Activated naive CD4-positive, alpha-beta T cell treated with anti-CD3 and anti-CD28 coated beads for 36 hours (primary cell): Measurements from ENCODE around the gene KPNA4. TPM values are rescaled to one million over a fixed set of nuclear protein-coding genes. Genes with fewer than 3 reads are reported as not detected.
A peak's percentile ranks its signal among the peaks of the same experiment; 100 is the strongest.
"Not testable (repeated sequence)": the region's sequence is repeated elsewhere in the genome, so short reads cannot be mapped to it uniquely, and the experiment has no call there.

Experiments
- CTCF ChIA-PET: fragments of 350-600 bp; sonication (Branson Sonifier 250); formaldehyde crosslinking; loops from one replicate; lab custom pipeline; 2021; ENCODE audit warnings: antibody characterized with exemption; lab: Charles Lee
- DNase-seq: peaks from one replicate; pipeline ENCODE4 v3.0.0-alpha.2; 2020
- H3K27ac Mint-ChIP-seq: one replicate; pipeline ENCODE4 v1.8.0; 2021; ENCODE audit warnings: mild to moderate bottlenecking, mixed read lengths
- H3K27me3 Mint-ChIP-seq: one replicate; pipeline ENCODE4 v1.8.0; 2021; ENCODE audit warnings: low read depth, mixed read lengths
- H3K36me3 Mint-ChIP-seq: one replicate; pipeline ENCODE4 v1.8.0; 2021; ENCODE audit warnings: low read depth, mixed read lengths
- H3K4me1 Mint-ChIP-seq: one replicate; pipeline ENCODE4 v1.8.0; 2021; ENCODE audit warnings: low read depth, mixed read lengths
- H3K4me3 Mint-ChIP-seq: one replicate; pipeline ENCODE4 v1.8.0; 2021; ENCODE audit warnings: mild to moderate bottlenecking, moderate library complexity, mixed read lengths
- H3K9me3 Mint-ChIP-seq: one replicate; pipeline ENCODE4 v1.8.0; 2021; ENCODE audit warnings: mixed read lengths
- intact Hi-C: fragments of 100-400 bp; cut with micrococcal nuclease; formaldehyde crosslinking; loops from one replicate; pipeline ENCODE4 v1.15.1; 2023
- total RNA-seq, 2 experiments: library from RNA; stranded (reverse); gene quantifications; one replicate each; pipeline ENCODE4 v1.2.3, GENCODE V29; 2021

The KPNA4 gene
- total RNA-seq, 2 experiments from 2014 or later: 43.2 to 59.4 TPM

DNA sequence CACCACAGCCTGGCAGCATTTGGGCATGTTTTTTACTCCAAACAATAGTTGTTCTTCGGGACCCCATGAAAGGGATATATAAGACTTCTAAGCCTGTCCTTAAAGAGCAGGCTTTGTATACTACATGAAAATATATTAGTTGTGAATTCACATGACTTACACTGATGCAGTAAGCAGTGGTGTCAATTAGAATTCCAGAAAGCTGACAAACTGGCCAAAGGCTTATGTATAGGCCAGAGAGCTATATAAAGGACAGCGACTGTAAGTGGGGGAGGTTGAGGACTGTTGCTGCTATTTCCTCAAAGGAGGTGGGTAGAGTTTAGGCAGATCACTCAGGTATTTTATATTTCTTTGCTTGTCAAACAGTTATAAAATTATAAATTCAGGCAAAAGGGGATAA, 24.8 kb downstream of the KPNA4 start:
- Mint-ChIP-seq H3K4me3 (no peak overlapping the region), H3K4me1 (peaks cover 50% of the 10 kb centered on the region), H3K27me3 (no peaks in the 10 kb centered on the region), H3K27ac (no peak overlapping the region), H3K9me3 (no peaks in the 10 kb centered on the region), H3K36me3 (peaks cover 10% of the 10 kb centered on the region)
- no peak for DNase-seq
- CTCF ChIA-PET: no interaction called here
- intact Hi-C loops: no loop called here

GRCh38 chr3:160538895-160539294, 26.5 kb downstream of the KPNA4 start:
- CTCF ChIA-PET: interaction anchor here (0.6 kb wide), 1 partner anchor 136 kb away, joined by 3 read pairs; no protein-coding TSS in a partner anchor
- no peak overlapping the region for H3K27ac Mint-ChIP-seq
- H3K4me3 Mint-ChIP-seq: no peak overlapping the region
- DNase-seq: no peak
- intact Hi-C loops: no loop called here
- H3K4me1 Mint-ChIP-seq: peaks cover 38% of the 10 kb centered on the region
- peaks cover 3% of the 10 kb centered on the region for H3K36me3 Mint-ChIP-seq
- no peaks in the 10 kb centered on the region for H3K9me3 Mint-ChIP-seq
- no peaks in the 10 kb centered on the region for H3K27me3 Mint-ChIP-seq

DNA sequence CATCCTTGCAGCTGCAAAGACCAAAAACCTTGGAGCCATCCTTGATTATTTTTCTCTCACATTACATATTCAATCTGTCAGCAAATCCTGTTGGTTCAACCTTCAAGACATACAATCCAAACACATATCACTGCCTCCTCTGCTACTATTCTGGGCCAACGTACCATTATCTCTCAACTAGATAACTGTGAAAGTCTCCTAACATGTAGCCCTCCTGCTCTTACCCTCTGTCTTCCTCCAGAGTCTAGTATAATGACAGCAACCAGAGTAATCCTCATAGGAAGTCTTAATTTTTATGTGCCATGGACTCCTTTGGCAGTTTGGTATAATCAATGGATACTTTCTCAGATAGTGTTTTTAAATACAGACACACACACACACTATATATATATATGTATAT, 27.6 kb downstream of the KPNA4 start:
- H3K36me3 Mint-ChIP-seq: peaks cover 3% of the 10 kb centered on the region
- no peak overlapping the region for H3K4me3 Mint-ChIP-seq
- intact Hi-C loops: no loop called here
- DNase-seq: no peak
- H3K9me3 Mint-ChIP-seq: no peaks in the 10 kb centered on the region
- H3K27ac Mint-ChIP-seq: no peak overlapping the region
- peaks cover 30% of the 10 kb centered on the region for H3K4me1 Mint-ChIP-seq
- no peaks in the 10 kb centered on the region for H3K27me3 Mint-ChIP-seq
- CTCF ChIA-PET: no interaction called here

GRCh38 chr3:160532371-160532770, 33.0 kb downstream of the KPNA4 start:
- H3K36me3 Mint-ChIP-seq: peaks cover 13% of the 10 kb centered on the region
- H3K4me3 Mint-ChIP-seq: no peak overlapping the region
- no peak overlapping the region for H3K27ac Mint-ChIP-seq
- H3K9me3 Mint-ChIP-seq: no peaks in the 10 kb centered on the region
- no peak for DNase-seq
- CTCF ChIA-PET: interaction anchor here (0.6 kb wide), 1 partner anchor 875 kb away, joined by 5 read pairs; no protein-coding TSS in a partner anchor
- no peaks in the 10 kb centered on the region for H3K4me1 Mint-ChIP-seq
- H3K27me3 Mint-ChIP-seq: no peaks in the 10 kb centered on the region
- intact Hi-C loops: no loop called here

DNA sequence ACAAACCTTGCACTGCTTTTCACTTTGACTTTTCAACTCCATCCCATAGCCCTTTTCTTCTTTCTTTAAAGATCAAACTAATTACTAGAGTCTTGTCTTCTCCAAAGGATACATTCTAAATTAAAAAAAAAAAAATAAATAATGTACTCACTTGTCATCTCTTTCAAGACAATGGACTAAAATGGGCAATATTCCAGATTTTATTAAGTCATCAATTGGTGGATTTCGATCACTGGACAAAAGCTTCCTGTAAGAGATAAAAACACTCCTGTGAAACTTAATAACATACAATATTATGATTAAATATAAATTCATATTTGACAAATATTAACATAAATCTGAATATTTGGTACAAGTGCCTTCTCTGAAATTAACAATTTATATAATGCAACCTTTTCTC, 34.1 kb downstream of the KPNA4 start:
- intact Hi-C loops: no loop called here

GRCh38 chr3:160516391-160516790, 49.0 kb downstream of the KPNA4 start:
- H3K27ac Mint-ChIP-seq, H3K4me3 Mint-ChIP-seq, H3K27me3 Mint-ChIP-seq, intact Hi-C loops, H3K4me1 Mint-ChIP-seq, DNase-seq, H3K9me3 Mint-ChIP-seq: not testable (repeated sequence)
- H3K36me3 Mint-ChIP-seq: peaks cover 29% of the 10 kb centered on the region
- CTCF ChIA-PET: interaction anchor here (0.8 kb wide), 2 partner anchors 31 to 103 kb away, joined by 4 to 6 read pairs; no protein-coding TSS in a partner anchor

More for the DNA sequence above, 34.1 kb downstream of the KPNA4 start:
- no peaks in the 10 kb centered on the region for H3K4me1 Mint-ChIP-seq
- no peaks in the 10 kb centered on the region for H3K27me3 Mint-ChIP-seq
- CTCF ChIA-PET: no interaction called here
- no peak for DNase-seq
- H3K27ac Mint-ChIP-seq: no peak overlapping the region
- no peaks in the 10 kb centered on the region for H3K9me3 Mint-ChIP-seq
- peaks cover 15% of the 10 kb centered on the region for H3K36me3 Mint-ChIP-seq
- no peak overlapping the region for H3K4me3 Mint-ChIP-seq

- CTCF ChIA-PET: no interaction called here
- Mint-ChIP-seq H3K36me3 (peaks cover 28% of the 10 kb centered on the region), H3K4me3 (no peak overlapping the region), H3K27ac (no peak overlapping the region), H3K4me1 (no peaks in the 10 kb centered on the region), H3K27me3 (no peaks in the 10 kb centered on the region), H3K9me3 (no peaks in the 10 kb centered on the region)
- no peak for DNase-seq
- intact Hi-C loops: no loop called here
Observed at GRCh38 chr3:160501325-160501724, 64.0 kb downstream of the KPNA4 start.

- Mint-ChIP-seq H3K4me3 (no peak overlapping the region), H3K27ac (no peak overlapping the region), H3K9me3 (no peaks in the 10 kb centered on the region), H3K4me1 (no peaks in the 10 kb centered on the region), H3K36me3 (peaks cover 22% of the 10 kb centered on the region), H3K27me3 (no peaks in the 10 kb centered on the region)
- CTCF ChIA-PET: interaction anchor here (1.1 to 1.6 kb wide), 2 partner anchors 12 to 14 kb away, joined by 4 read pairs; no protein-coding TSS in a partner anchor
- DNase-seq: no peak
- intact Hi-C loops: no loop called here
Observed at GRCh38 chr3:160498202-160498601, 67.2 kb downstream of the KPNA4 start.

DNA sequence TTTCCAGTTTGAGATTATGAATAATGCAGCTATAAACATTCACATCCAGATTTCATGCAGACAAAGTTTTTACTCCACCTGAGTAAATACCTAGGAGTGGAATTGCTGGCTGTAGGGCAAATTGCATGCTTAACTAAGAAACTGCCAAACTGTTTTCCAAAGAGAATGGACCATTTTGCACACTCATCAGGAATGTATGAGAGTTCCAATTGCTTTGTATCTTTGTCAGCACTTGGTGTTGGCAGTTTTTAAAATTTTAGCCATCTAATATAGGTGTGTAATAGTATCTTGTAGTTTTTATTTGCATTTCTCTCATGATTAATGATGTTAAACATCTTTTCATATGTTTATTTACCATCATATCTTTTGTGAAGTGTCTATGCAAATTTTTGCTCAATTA, 75.2 kb downstream of the KPNA4 start:
- Mint-ChIP-seq H3K27ac (no peak overlapping the region), H3K27me3 (peaks cover 2% of the 10 kb centered on the region), H3K4me1 (peaks cover 4% of the 10 kb centered on the region), H3K9me3 (no peaks in the 10 kb centered on the region), H3K4me3 (no peak overlapping the region), H3K36me3 (no peaks in the 10 kb centered on the region)
- intact Hi-C loops: no loop called here
- CTCF ChIA-PET: interaction anchor here (0.6 kb wide), 1 partner anchor 348 kb away, joined by 3 read pairs; no protein-coding TSS in a partner anchor
- DNase-seq: no peak

DNA sequence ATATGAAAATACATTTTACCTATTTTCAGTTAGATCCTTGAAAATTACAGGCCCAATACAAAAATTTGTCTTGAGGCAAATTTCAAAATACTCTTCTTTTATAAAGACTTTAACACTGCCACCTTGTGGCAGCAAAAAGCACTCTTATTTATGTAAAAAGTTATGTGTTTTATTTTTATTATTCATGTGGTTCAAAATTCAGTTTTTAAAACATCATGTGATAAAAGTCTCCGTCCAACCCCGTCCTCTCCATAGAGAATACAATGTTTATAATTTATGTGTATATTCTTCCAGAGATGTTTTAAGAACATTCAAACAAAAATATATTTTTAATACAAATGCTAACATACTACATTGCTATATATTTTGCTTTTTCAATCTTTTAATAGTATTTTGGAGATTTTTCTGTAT, 78.9 kb downstream of the KPNA4 start:
- Mint-ChIP-seq H3K4me1 (peaks cover 5% of the 10 kb centered on the region), H3K4me3 (no peak overlapping the region), H3K9me3 (no peaks in the 10 kb centered on the region), H3K36me3 (no peaks in the 10 kb centered on the region), H3K27me3 (peaks cover 7% of the 10 kb centered on the region), H3K27ac (no peak overlapping the region)
- intact Hi-C loops: loop anchor here (1.0 to 10.0 kb wide), 7 partner anchors 37 to 1642 kb away; partner anchors contain the start of gene TRIM59
- DNase-seq: peak; percentile 14
- CTCF ChIA-PET: interaction anchor here (0.6 to 2.5 kb wide), 4 partner anchors 36 to 602 kb away, joined by 3 to 7 read pairs (median 4); no protein-coding TSS in a partner anchor

DNA sequence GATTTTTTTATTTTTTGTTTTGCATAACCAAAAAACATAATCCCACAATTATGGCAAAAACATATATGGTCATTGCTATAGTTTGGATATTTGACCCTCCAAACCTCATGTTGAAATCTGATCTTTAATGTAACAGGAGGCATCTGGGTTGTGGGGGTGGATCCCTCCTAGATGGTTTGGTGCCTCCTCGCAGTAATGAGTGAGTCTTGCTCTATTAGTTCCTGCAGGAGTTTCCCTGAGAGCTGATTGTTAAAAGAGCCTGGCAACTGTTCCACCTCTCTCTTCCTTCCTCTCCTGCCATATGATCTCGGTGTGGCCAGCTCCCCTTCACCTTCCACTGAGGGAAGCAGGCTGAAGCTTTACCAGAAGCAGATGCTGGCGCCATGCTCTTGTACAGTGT, 82.6 kb downstream of the KPNA4 start:
- Mint-ChIP-seq H3K27ac (no peak overlapping the region), H3K4me3 (no peak overlapping the region), H3K4me1 (peaks cover 5% of the 10 kb centered on the region), H3K27me3 (peaks cover 11% of the 10 kb centered on the region), H3K36me3 (no peaks in the 10 kb centered on the region), H3K9me3 (no peaks in the 10 kb centered on the region)
- no peak for DNase-seq
- intact Hi-C loops: loop anchor here (10.0 kb wide), 1 partner anchor 1638 kb away; no protein-coding TSS in a partner anchor
- CTCF ChIA-PET: interaction anchor here (0.6 to 1.7 kb wide), 3 partner anchors 9 to 655 kb away, joined by 3 to 7 read pairs (median 6); no protein-coding TSS in a partner anchor

- Mint-ChIP-seq H3K36me3 (no peaks in the 10 kb centered on the region), H3K27me3 (peaks cover 11% of the 10 kb centered on the region), H3K4me3 (no peak overlapping the region), H3K27ac (no peak overlapping the region), H3K4me1 (peaks cover 5% of the 10 kb centered on the region), H3K9me3 (no peaks in the 10 kb centered on the region)
- DNase-seq: no peak
- CTCF ChIA-PET: interaction anchor here (0.6 to 1.7 kb wide), 3 partner anchors 10 to 654 kb away, joined by 3 to 7 read pairs (median 6); no protein-coding TSS in a partner anchor
- intact Hi-C loops: loop anchor here (10.0 kb wide), 1 partner anchor 1637 kb away; no protein-coding TSS in a partner anchor
Observed at GRCh38 chr3:160481856-160482255, 83.5 kb downstream of the KPNA4 start.

GRCh38 chr3:160480931-160481330, 84.4 kb downstream of the KPNA4 start:
- no peaks in the 10 kb centered on the region for H3K9me3 Mint-ChIP-seq
- DNase-seq: no peak
- H3K27ac Mint-ChIP-seq: no peak overlapping the region
- no peak overlapping the region for H3K4me3 Mint-ChIP-seq
- H3K36me3 Mint-ChIP-seq: no peaks in the 10 kb centered on the region
- peaks cover 5% of the 10 kb centered on the region for H3K4me1 Mint-ChIP-seq
- intact Hi-C loops: loop anchor here (10.0 kb wide), 1 partner anchor 1636 kb away; no protein-coding TSS in a partner anchor
- peaks cover 13% of the 10 kb centered on the region for H3K27me3 Mint-ChIP-seq
- CTCF ChIA-PET: no interaction called here
